MM.1S (cell line): ENCODE data around the gene VPS8.

Experiments used
- DNase-seq: peaks from one replicate; pipeline ENCODE4 v3.0.0-alpha.2; 2015
- H2AFZ ChIP-seq: fragments of 300-600 bp; sonication (generic); 2 replicates; pipeline ENCODE4 v1.6.0; 2016; ENCODE audit warnings: antibody characterized with exemption, low read length
- H3F3A ChIP-seq: fragments of 300-600 bp; sonication (generic); 2 replicates; pipeline ENCODE4 v1.6.1; 2016; ENCODE audit warnings: mild to moderate bottlenecking, antibody characterized with exemption, low read length, moderate library complexity, mixed read lengths; ENCODE audit not compliant: insufficient read depth
- H3K27ac ChIP-seq: fragments of 300-600 bp; sonication (generic); 2 replicates; pipeline ENCODE4 v1.5.1; 2016; ENCODE audit warnings: mild to moderate bottlenecking, low read length
- H3K27me3 ChIP-seq: fragments of 300-600 bp; sonication (generic); replicated peaks from 2 replicates; pipeline ENCODE4 v1.6.0; 2016; ENCODE audit warnings: low read length; ENCODE audit not compliant: insufficient read depth
- H3K36me3 ChIP-seq: fragments of 300-600 bp; sonication (generic); replicated peaks from 2 replicates; pipeline ENCODE4 v1.6.1; 2016; ENCODE audit warnings: mild to moderate bottlenecking, low read length, mixed read lengths; ENCODE audit not compliant: insufficient read depth
- H3K4me1 ChIP-seq: fragments of 300-600 bp; sonication (generic); 2 replicates; pipeline ENCODE4 v1.6.1; 2016; ENCODE audit warnings: low read length, mixed read lengths
- H3K4me2 ChIP-seq: fragments of 300-600 bp; sonication (generic); 2 replicates; pipeline ENCODE4 v1.6.0; 2016; ENCODE audit warnings: low read depth, low read length
- H3K4me3 ChIP-seq: fragments of 300-600 bp; sonication (generic); 2 replicates; pipeline ENCODE4 v1.5.1; 2016; ENCODE audit warnings: low read length, mixed read lengths
- H3K79me2 ChIP-seq: fragments of 300-600 bp; sonication (generic); 2 replicates; pipeline ENCODE4 v1.6.1; 2016; ENCODE audit warnings: mixed run types, low read length, mixed read lengths
- H3K9ac ChIP-seq: fragments of 300-600 bp; sonication (generic); 2 replicates; pipeline ENCODE4 v1.6.1; 2016; ENCODE audit warnings: low read length, mixed read lengths
- H3K9me2 ChIP-seq: fragments of 300-600 bp; sonication (generic); replicated peaks from 2 replicates; pipeline ENCODE4 v1.6.1; 2016; ENCODE audit warnings: mild to moderate bottlenecking, low read length, mixed read lengths; ENCODE audit not compliant: insufficient read depth
- H3K9me3 ChIP-seq: fragments of 300-600 bp; sonication (generic); replicated peaks from 2 replicates; pipeline ENCODE4 v1.6.1; 2016; ENCODE audit warnings: mild to moderate bottlenecking, low read length, mixed read lengths; ENCODE audit not compliant: insufficient read depth
- H4K20me1 ChIP-seq: fragments of 300-600 bp; sonication (generic); 2 replicates; pipeline ENCODE4 v1.6.1; 2016; ENCODE audit warnings: mild to moderate bottlenecking, low read length, moderate library complexity, mixed read lengths; ENCODE audit not compliant: insufficient read depth
- EZH2 ChIP-seq: fragments of 300-600 bp; sonication (generic); optimal IDR thresholded peaks from 2 replicates; pipeline ENCODE3; 2017; ENCODE audit warnings: low read depth, mild to moderate bottlenecking, antibody characterized with exemption, low read length, mixed read lengths
- EZH2phosphoT487 ChIP-seq: fragments of 300-600 bp; sonication (generic); IDR thresholded peaks from 2 replicates; pipeline ENCODE4 v1.6.1; 2018; ENCODE audit warnings: antibody characterized with exemption, low read length
- TF ChIP-seq, protein P1 (sequence below): fragments of 300-600 bp; sonication (generic); IDR thresholded peaks from 2 replicates; pipeline ENCODE4 v1.5.1; 2016; ENCODE audit warnings: antibody characterized with exemption, low read length, mixed read lengths

Gene VPS8

DNA sequence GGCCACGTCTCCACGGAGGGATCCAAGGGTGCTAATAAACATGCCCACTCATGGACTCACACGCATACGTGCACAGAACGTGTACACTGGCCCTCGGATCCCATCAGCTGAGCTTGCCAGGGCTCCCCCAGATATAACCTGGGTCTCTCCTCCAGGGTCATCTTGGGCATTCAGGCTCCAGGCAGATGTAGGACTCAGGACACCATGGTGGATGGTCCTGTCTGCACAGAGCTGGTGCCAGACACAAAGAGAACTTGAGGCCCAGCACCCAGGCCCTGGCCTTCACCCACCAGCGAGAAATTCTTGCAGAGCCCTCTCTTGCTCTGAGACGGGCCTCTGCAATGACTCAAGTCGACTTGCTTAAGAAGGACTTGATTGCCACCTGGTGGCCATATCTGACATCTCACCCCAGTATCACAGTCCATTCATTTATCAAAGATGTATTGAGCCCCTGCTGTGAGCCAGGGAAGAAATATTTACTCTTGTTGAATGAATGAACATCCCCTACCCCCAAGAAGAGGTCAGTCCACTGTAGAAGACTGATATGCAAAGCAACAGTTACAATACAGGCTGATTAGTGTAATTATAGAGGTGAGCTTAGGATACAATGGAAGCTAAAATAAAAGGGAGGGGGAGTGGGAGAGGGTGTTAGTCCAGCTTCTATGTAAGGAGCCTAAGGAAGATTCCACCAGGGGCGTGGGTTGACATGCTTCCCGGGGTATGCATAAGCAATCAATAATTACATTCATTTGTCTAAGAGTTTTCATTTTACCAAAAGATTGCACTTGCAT lies 34.2 kb upstream of the VPS8 start:
- no peak for TF ChIP-seq EZH2
- TF ChIP-seq, protein P1, sequence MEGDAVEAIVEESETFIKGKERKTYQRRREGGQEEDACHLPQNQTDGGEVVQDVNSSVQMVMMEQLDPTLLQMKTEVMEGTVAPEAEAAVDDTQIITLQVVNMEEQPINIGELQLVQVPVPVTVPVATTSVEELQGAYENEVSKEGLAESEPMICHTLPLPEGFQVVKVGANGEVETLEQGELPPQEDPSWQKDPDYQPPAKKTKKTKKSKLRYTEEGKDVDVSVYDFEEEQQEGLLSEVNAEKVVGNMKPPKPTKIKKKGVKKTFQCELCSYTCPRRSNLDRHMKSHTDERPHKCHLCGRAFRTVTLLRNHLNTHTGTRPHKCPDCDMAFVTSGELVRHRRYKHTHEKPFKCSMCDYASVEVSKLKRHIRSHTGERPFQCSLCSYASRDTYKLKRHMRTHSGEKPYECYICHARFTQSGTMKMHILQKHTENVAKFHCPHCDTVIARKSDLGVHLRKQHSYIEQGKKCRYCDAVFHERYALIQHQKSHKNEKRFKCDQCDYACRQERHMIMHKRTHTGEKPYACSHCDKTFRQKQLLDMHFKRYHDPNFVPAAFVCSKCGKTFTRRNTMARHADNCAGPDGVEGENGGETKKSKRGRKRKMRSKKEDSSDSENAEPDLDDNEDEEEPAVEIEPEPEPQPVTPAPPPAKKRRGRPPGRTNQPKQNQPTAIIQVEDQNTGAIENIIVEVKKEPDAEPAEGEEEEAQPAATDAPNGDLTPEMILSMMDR = peak; percentile 92
- H3K9me2 ChIP-seq = no peaks in the 10 kb centered on the region
- no peaks in the 10 kb centered on the region for H4K20me1 ChIP-seq
- H3K4me2 ChIP-seq = no peak overlapping the region
- no peaks in the 10 kb centered on the region for H3K4me1 ChIP-seq
- H3K9me3 ChIP-seq = no peaks in the 10 kb centered on the region
- H3F3A ChIP-seq = no peaks in the 10 kb centered on the region
- H3K36me3 ChIP-seq = no peaks in the 10 kb centered on the region
- peaks cover 65% of the 10 kb centered on the region for H3K27me3 ChIP-seq
- H3K79me2 ChIP-seq = no peaks in the 10 kb centered on the region
- H3K27ac ChIP-seq = no peak overlapping the region
- peak; percentile 96 for DNase-seq
- no peak overlapping the region for H3K9ac ChIP-seq
- no peak overlapping the region for H2AFZ ChIP-seq
- H3K4me3 ChIP-seq = no peak overlapping the region

DNA sequence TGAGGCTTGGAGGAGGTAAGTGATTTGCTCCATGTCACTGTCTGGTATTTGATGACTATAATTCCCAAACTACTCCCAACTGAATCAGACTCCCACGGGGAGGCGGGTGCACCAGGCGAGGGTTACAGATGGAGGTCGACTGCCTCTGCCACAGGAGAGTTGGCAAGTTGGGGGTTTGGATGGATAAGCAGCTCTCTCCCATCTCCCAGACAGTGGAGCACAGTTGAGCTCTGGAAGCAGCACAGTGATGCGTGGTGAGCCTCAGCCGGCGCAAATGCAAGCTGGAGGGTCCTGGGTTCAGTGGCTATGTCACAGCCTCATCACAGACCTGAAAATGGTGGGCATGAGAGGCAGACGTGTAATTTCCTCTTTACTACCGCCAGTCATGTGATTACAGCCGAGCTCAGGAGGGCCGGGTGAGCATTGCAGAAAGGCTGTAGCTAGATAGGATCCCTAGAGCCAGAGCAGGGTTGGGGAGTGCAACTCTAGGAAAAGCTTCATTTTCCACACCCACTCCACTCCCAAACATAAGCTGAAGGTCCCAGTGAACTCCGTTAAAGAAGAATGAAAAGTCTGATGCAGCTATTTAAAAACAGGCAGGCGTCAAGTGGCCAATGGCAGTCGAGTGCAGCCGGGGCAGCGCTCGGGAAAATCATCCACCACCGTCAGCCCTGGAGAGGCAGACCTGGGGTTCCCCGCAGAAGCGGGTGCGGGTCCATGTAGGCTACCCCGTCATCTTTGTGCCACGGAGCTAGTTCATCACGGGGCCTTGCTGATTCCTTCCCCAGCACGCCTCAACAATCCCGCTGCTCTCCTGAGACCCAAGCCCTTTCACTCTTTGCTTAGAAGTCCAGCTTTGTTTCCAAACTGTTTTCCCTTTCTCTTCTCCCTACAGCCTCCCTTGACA lies 33.3 kb upstream of the VPS8 start:
- H3K79me2 ChIP-seq = no peaks in the 10 kb centered on the region
- H2AFZ ChIP-seq = no peak overlapping the region
- H3K4me2 ChIP-seq = no peak overlapping the region

DNA sequence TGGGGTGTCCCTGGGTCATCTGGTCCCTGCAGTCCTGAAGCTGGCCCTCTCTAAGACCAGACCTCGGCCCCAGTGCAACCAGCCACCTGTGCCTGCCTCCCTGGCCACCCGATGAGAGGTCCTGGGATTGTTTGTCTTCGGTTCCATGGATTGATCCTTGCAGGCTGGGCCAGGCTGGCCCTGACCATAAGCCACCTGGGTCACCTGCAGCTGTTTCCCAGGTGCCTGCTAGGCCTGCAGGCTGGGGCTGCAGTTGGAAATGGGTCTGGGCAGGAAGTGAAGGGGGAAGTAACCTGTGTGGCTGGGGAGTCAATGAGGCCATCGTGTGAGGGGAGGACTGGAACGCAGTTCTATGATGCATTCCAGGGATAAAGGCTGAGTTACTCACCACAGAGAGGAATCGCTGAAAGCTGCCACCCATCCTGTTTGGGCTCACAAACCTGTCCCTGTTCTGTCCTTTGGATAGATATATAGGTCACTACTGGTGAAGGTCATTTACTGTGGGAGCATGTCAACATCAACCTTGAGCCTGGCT lies 30.9 kb upstream of the VPS8 start:
- H3K4me2 ChIP-seq = no peak overlapping the region
- H3F3A ChIP-seq = no peaks in the 10 kb centered on the region
- H2AFZ ChIP-seq = no peak overlapping the region
- peaks cover 14% of the 10 kb centered on the region for H3K4me1 ChIP-seq
- no peak for TF ChIP-seq EZH2phosphoT487
- no peak for TF ChIP-seq EZH2
- TF ChIP-seq, protein P1 = no peak
- H3K27me3 ChIP-seq = peaks cover 40% of the 10 kb centered on the region
- H3K4me3 ChIP-seq = no peak overlapping the region
- H3K36me3 ChIP-seq = no peaks in the 10 kb centered on the region
- no peaks in the 10 kb centered on the region for H3K9me3 ChIP-seq
- H3K9me2 ChIP-seq = no peaks in the 10 kb centered on the region
- no peak for DNase-seq
- no peak overlapping the region for H3K9ac ChIP-seq
- H4K20me1 ChIP-seq = no peaks in the 10 kb centered on the region
- no peak overlapping the region for H3K27ac ChIP-seq
- no peaks in the 10 kb centered on the region for H3K79me2 ChIP-seq

More for the DNA sequence above, 33.3 kb upstream of the VPS8 start:
- Histone ChIP-seq H3K9ac (no peak overlapping the region), H3K27ac (no peak overlapping the region), H4K20me1 (no peaks in the 10 kb centered on the region), H3K9me3 (no peaks in the 10 kb centered on the region), H3K27me3 (peaks cover 56% of the 10 kb centered on the region), H3F3A (no peaks in the 10 kb centered on the region), H3K4me3 (no peak overlapping the region), H3K36me3 (no peaks in the 10 kb centered on the region), H3K9me2 (no peaks in the 10 kb centered on the region), H3K4me1 (no peaks in the 10 kb centered on the region)
- TF ChIP-seq EZH2 (no peak), EZH2phosphoT487 (no peak)
- TF ChIP-seq, protein P1 = no peak
- no peak for DNase-seq
